MM.1S (cell line): ENCODE results near the gene ZNF724.
"Not testable (repeated sequence)": the region's sequence is repeated elsewhere in the genome, so short reads cannot be mapped to it uniquely, and the experiment has no call there.

ENCODE experiments used
- DNase-seq: peaks from one replicate; pipeline ENCODE4 v3.0.0-alpha.2; 2015
- H2AFZ ChIP-seq: fragments of 300-600 bp; sonication (generic); 2 replicates; pipeline ENCODE4 v1.6.0; 2016; ENCODE audit warnings: antibody characterized with exemption, low read length
- H3F3A ChIP-seq: fragments of 300-600 bp; sonication (generic); 2 replicates; pipeline ENCODE4 v1.6.1; 2016; ENCODE audit warnings: mild to moderate bottlenecking, antibody characterized with exemption, low read length, moderate library complexity, mixed read lengths; ENCODE audit not compliant: insufficient read depth
- H3K27ac ChIP-seq: fragments of 300-600 bp; sonication (generic); 2 replicates; pipeline ENCODE4 v1.5.1; 2016; ENCODE audit warnings: mild to moderate bottlenecking, low read length
- H3K27me3 ChIP-seq: fragments of 300-600 bp; sonication (generic); replicated peaks from 2 replicates; pipeline ENCODE4 v1.6.0; 2016; ENCODE audit warnings: low read length; ENCODE audit not compliant: insufficient read depth
- H3K36me3 ChIP-seq: fragments of 300-600 bp; sonication (generic); replicated peaks from 2 replicates; pipeline ENCODE4 v1.6.1; 2016; ENCODE audit warnings: mild to moderate bottlenecking, low read length, mixed read lengths; ENCODE audit not compliant: insufficient read depth
- H3K4me1 ChIP-seq: fragments of 300-600 bp; sonication (generic); 2 replicates; pipeline ENCODE4 v1.6.1; 2016; ENCODE audit warnings: low read length, mixed read lengths
- H3K4me2 ChIP-seq: fragments of 300-600 bp; sonication (generic); 2 replicates; pipeline ENCODE4 v1.6.0; 2016; ENCODE audit warnings: low read depth, low read length
- H3K4me3 ChIP-seq: fragments of 300-600 bp; sonication (generic); 2 replicates; pipeline ENCODE4 v1.5.1; 2016; ENCODE audit warnings: low read length, mixed read lengths
- H3K79me2 ChIP-seq: fragments of 300-600 bp; sonication (generic); 2 replicates; pipeline ENCODE4 v1.6.1; 2016; ENCODE audit warnings: mixed run types, low read length, mixed read lengths
- H3K9ac ChIP-seq: fragments of 300-600 bp; sonication (generic); 2 replicates; pipeline ENCODE4 v1.6.1; 2016; ENCODE audit warnings: low read length, mixed read lengths
- H3K9me2 ChIP-seq: fragments of 300-600 bp; sonication (generic); replicated peaks from 2 replicates; pipeline ENCODE4 v1.6.1; 2016; ENCODE audit warnings: mild to moderate bottlenecking, low read length, mixed read lengths; ENCODE audit not compliant: insufficient read depth
- H3K9me3 ChIP-seq: fragments of 300-600 bp; sonication (generic); replicated peaks from 2 replicates; pipeline ENCODE4 v1.6.1; 2016; ENCODE audit warnings: mild to moderate bottlenecking, low read length, mixed read lengths; ENCODE audit not compliant: insufficient read depth
- H4K20me1 ChIP-seq: fragments of 300-600 bp; sonication (generic); 2 replicates; pipeline ENCODE4 v1.6.1; 2016; ENCODE audit warnings: mild to moderate bottlenecking, low read length, moderate library complexity, mixed read lengths; ENCODE audit not compliant: insufficient read depth
- EZH2 ChIP-seq: fragments of 300-600 bp; sonication (generic); optimal IDR thresholded peaks from 2 replicates; pipeline ENCODE3; 2017; ENCODE audit warnings: low read depth, mild to moderate bottlenecking, antibody characterized with exemption, low read length, mixed read lengths
- EZH2phosphoT487 ChIP-seq: fragments of 300-600 bp; sonication (generic); IDR thresholded peaks from 2 replicates; pipeline ENCODE4 v1.6.1; 2018; ENCODE audit warnings: antibody characterized with exemption, low read length
- TF ChIP-seq, protein P1 (sequence below): fragments of 300-600 bp; sonication (generic); IDR thresholded peaks from 2 replicates; pipeline ENCODE4 v1.5.1; 2016; ENCODE audit warnings: antibody characterized with exemption, low read length, mixed read lengths

ZNF724 gene

DNA sequence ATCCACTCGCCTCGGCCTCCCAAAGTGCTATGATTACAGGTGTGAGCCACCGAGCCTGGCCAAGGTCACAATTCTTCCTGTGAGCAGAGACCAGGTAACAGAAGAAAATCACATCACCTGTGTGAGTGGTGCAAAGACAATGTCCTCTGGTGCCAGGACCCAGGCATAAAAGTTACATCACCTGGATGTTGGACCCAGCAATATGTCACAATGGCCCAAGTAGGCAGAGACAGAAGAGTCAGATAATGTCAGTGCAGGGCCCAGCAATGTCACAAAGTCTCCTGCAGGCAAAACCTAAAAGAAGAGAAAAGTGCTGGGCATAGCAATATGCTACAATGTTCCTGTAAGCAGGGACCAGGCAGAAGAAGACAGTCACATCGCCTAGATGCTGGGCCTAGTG, 5.5 kb upstream of the ZNF724 start:
- H3K9ac ChIP-seq = no peak overlapping the region
- no peaks in the 10 kb centered on the region for H3K36me3 ChIP-seq
- H4K20me1 ChIP-seq = no peaks in the 10 kb centered on the region
- TF ChIP-seq EZH2 = no peak
- no peak overlapping the region for H3K27ac ChIP-seq
- no peaks in the 10 kb centered on the region for H3K9me3 ChIP-seq
- no peak overlapping the region for H3K4me3 ChIP-seq
- no peaks in the 10 kb centered on the region for H3K9me2 ChIP-seq
- H3K27me3 ChIP-seq = no peaks in the 10 kb centered on the region
- no peak for DNase-seq
- H2AFZ ChIP-seq = no peak overlapping the region
- H3K4me2 ChIP-seq = no peak overlapping the region
- H3F3A ChIP-seq = no peaks in the 10 kb centered on the region
- H3K4me1 ChIP-seq = no peaks in the 10 kb centered on the region
- H3K79me2 ChIP-seq = no peaks in the 10 kb centered on the region

DNA sequence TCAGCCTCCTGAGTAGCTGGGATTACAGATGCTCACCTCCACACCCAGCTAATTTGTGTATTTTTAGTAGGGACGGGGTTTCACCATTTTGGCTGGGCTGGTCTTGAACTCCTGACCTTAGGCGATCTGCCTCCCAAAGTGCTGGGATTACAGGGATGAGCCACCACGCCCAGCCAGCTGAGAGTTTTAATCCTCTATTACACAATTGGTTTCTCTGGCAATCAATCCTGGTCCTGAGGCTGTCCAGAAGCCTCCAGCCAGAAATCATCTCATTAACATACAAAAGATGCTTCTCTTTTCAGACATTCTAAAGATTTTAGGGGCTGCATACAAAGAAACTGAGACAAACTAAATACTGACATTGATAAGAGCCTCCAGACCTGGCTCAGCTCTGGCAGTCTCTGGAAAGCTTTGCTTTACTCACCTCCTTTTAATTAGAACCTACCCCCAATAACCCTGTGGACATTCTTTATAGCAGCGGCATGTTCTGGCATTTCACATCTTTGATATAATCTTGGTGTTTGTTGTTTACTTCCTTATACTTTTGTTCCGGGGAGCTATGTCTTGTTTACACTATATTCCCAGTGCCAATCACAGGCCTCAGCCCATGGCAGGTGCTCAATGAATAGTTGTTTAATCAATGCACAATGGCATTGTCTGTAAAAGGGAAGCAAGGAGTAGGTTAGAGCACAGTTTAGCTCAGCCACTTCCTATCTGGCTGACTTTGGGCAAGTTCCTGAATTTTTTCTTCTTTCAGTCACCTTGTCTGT, 4.1 kb upstream of the ZNF724 start:
- H3K4me1 ChIP-seq = no peaks in the 10 kb centered on the region
- H2AFZ ChIP-seq = no peak overlapping the region
- H3K9me3 ChIP-seq = no peaks in the 10 kb centered on the region
- H3F3A ChIP-seq = peaks cover 5% of the 10 kb centered on the region
- no peak overlapping the region for H3K4me2 ChIP-seq
- H4K20me1 ChIP-seq = no peaks in the 10 kb centered on the region
- H3K27ac ChIP-seq = no peak overlapping the region
- no peaks in the 10 kb centered on the region for H3K27me3 ChIP-seq
- no peaks in the 10 kb centered on the region for H3K9me2 ChIP-seq
- H3K4me3 ChIP-seq = no peak overlapping the region
- H3K79me2 ChIP-seq = no peaks in the 10 kb centered on the region
- DNase-seq = no peak
- no peaks in the 10 kb centered on the region for H3K36me3 ChIP-seq
- no peak for TF ChIP-seq EZH2phosphoT487
- TF ChIP-seq, protein P1, sequence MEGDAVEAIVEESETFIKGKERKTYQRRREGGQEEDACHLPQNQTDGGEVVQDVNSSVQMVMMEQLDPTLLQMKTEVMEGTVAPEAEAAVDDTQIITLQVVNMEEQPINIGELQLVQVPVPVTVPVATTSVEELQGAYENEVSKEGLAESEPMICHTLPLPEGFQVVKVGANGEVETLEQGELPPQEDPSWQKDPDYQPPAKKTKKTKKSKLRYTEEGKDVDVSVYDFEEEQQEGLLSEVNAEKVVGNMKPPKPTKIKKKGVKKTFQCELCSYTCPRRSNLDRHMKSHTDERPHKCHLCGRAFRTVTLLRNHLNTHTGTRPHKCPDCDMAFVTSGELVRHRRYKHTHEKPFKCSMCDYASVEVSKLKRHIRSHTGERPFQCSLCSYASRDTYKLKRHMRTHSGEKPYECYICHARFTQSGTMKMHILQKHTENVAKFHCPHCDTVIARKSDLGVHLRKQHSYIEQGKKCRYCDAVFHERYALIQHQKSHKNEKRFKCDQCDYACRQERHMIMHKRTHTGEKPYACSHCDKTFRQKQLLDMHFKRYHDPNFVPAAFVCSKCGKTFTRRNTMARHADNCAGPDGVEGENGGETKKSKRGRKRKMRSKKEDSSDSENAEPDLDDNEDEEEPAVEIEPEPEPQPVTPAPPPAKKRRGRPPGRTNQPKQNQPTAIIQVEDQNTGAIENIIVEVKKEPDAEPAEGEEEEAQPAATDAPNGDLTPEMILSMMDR = no peak
- TF ChIP-seq EZH2 = no peak
- no peak overlapping the region for H3K9ac ChIP-seq

DNA sequence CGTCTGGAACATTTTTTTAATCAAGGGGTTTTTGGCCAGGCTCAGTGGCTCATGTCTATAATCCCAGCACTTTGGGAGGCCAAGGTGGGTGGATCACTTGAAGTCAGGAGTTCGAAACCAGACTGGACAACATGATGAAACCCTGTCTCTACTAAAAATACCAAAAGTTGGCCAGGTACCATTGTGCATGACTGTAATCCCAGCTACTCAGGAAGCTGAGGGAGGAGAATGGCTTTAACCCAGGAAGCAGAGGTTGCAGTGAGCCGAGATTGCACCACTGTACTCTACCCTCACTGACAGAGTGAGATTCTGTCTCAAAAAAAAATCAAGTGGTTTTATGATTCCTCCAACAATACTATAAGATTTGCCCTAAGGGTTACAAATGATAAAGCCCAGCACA, 3.1 kb upstream of the ZNF724 start:
- not testable (repeated sequence) for H3K9me3 ChIP-seq, H3K4me1 ChIP-seq, DNase-seq

DNA sequence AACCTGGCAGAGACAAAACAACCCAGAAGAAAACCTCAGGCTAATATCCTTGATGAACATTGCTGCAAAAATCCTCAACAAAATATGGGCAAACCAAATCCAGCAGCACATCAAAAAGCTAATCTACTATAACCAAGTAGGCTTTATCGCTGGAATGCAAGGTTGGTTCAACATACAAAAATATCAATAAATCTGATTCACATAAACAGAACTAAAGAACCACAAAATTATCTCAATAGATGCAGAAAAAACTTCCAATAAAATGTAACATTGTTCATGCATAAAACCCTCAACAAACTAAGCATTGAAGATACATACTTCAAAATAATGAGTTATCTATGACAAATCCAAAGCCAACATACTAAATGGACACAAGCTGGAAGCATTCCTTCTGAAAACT, 8.8 kb downstream of the ZNF724 start:
- TF ChIP-seq EZH2phosphoT487 (no peak), EZH2 (no peak)
- TF ChIP-seq, protein P1 = no peak
- H3K9ac ChIP-seq = no peak overlapping the region
- H2AFZ ChIP-seq = no peak overlapping the region
- H3K9me3 ChIP-seq = no peaks in the 10 kb centered on the region
- H3K27ac ChIP-seq = no peak overlapping the region
- H3K4me3 ChIP-seq = no peak overlapping the region
- no peak overlapping the region for H3K4me2 ChIP-seq
- no peaks in the 10 kb centered on the region for H3K9me2 ChIP-seq
- no peaks in the 10 kb centered on the region for H3K27me3 ChIP-seq
- H4K20me1 ChIP-seq = no peaks in the 10 kb centered on the region
- no peaks in the 10 kb centered on the region for H3K4me1 ChIP-seq
- no peaks in the 10 kb centered on the region for H3K79me2 ChIP-seq
- no peak for DNase-seq
- H3K36me3 ChIP-seq = no peaks in the 10 kb centered on the region
- no peaks in the 10 kb centered on the region for H3F3A ChIP-seq

More for the DNA sequence above, 3.1 kb upstream of the ZNF724 start:
- not testable (repeated sequence) for H3K27me3 ChIP-seq, H3K27ac ChIP-seq, H3K36me3 ChIP-seq, H3F3A ChIP-seq, H3K79me2 ChIP-seq, H3K4me3 ChIP-seq, H3K9me2 ChIP-seq, H3K4me2 ChIP-seq, H2AFZ ChIP-seq, H4K20me1 ChIP-seq, H3K9ac ChIP-seq
